Urinary bladder (tissue), 4 donors: ENCODE results near the gene CD37. TPM values are rescaled to one million over a fixed set of nuclear protein-coding genes. Genes with fewer than 3 reads are reported as not detected.

Experiments
- DNase-seq: peaks from one replicate; pipeline ENCODE4 v3.0.0-alpha.2; 2015; ENCODE audit errors: extremely low spot score
- H3K27ac ChIP-seq: one replicate; pipeline ENCODE4 v1.5.1; 2013; ENCODE audit warnings: low read depth, mild to moderate bottlenecking, moderate library complexity
- H3K36me3 ChIP-seq: one replicate; pipeline ENCODE4 v1.6.1; 2013; ENCODE audit warnings: mild to moderate bottlenecking, moderate library complexity; ENCODE audit not compliant: insufficient read depth
- H3K4me1 ChIP-seq: one replicate; pipeline ENCODE4 v1.6.1; 2013; ENCODE audit warnings: mild to moderate bottlenecking, moderate library complexity; ENCODE audit not compliant: insufficient read depth
- H3K4me3 ChIP-seq: one replicate; pipeline ENCODE4 v1.5.1; 2013; ENCODE audit warnings: low read depth, low read length
- WGBS: extraction: QIAGEN DNeasy Blood & Tissue Kit; methylation state at CpG from one replicate; pipeline ENCODE4 v1.1.7; 2013; 5-methylcytosine and 5-hydroxymethylcytosine counted together
- polyA plus RNA-seq: library from polyadenylated mRNA; stranded (reverse); fragments of 200-250 nt; gene quantifications from one replicate; pipeline ENCODE4 v1.2.3, GENCODE V29; 2013
- total RNA-seq: library from RNA; depleted of rRNA; stranded (reverse); fragments of >200 nt; gene quantifications from one replicate; pipeline ENCODE4 v1.2.3, GENCODE V29; 2014
- donor health status: healthy with polysubstance abuse.
- donor health status: healthy.

The CD37 gene
- total and polyA plus RNA-seq, 2 donors = 6.5 to 12.4 TPM

DNA sequence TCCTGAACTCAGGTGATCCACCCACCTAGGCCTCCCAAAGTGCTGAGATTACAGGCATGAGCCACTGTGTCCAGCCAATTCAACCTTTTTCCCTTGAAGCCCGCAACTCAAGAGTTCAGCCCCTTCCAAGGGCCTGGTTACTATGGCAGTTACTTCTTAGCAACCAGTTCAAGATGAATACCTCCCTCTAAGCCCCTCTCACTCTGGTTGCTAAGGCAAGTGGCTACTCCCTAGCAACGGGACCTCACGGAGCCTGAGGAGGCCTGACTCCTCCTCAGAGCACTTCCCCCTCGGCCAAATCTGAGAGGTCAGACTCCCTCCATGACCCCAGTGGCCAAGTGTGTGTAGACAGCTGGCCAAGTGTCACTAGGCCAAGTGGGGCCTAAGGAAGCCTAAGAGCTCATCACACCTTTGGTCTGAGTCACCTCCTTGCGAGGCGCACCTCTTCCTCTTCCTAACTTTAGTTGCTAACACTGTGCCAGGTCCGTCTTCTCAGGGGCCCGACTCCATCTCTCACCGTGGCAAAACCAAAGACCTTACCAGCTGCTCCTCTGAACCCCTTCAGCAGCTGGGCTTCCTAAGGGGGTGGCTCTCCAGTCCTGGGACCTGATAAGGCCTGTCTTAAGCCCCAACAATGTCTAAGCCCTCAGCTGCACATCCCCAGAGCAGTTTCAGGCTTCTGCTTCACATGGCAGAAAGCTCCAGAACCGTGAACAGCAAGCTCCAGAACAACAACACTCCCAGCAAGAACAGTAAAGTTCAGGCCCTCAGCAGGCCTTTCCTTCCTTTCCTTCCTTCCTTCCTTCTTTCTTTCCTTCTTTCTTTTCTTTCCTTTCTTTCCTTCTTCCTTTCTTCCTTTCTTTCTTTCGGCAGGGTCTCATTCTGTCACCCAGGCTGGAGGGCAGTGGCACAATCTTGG is 9.6 kb downstream of the CD37 start:
- no peaks in the 10 kb centered on the region for H3K36me3 ChIP-seq
- H3K4me1 ChIP-seq = no peaks in the 10 kb centered on the region
- no peak for DNase-seq
- no peak overlapping the region for H3K4me3 ChIP-seq
- no peak overlapping the region for H3K27ac ChIP-seq
- WGBS = 87% methylated on average over 11 of the region's 11 CpGs

DNA sequence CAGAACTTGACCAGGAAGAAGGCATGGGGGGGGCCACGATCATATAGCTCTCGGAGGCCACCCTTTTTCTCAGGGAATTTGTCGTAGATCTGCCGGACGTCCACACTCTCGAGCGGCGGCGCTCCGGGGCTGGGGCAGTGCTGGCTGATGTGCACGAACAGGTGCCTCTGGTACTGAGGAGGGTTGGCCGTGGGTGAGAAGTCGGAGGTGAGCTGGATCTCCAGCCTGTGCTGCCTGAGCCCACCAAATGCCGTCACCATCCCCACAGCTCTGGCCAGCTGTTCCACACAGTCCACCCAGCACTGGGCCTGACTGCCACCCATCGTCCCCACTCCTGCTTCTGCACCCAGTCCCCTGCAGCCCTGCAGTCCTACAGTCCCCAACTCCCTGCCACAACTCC is 12.0 kb downstream of the CD37 start:
- H3K4me3 ChIP-seq = no peak overlapping the region
- 97% methylated on average over 15 of the region's 15 CpGs for WGBS
- H3K36me3 ChIP-seq = no peaks in the 10 kb centered on the region
- no peaks in the 10 kb centered on the region for H3K4me1 ChIP-seq
- no peak overlapping the region for H3K27ac ChIP-seq
- no peak for DNase-seq

DNA sequence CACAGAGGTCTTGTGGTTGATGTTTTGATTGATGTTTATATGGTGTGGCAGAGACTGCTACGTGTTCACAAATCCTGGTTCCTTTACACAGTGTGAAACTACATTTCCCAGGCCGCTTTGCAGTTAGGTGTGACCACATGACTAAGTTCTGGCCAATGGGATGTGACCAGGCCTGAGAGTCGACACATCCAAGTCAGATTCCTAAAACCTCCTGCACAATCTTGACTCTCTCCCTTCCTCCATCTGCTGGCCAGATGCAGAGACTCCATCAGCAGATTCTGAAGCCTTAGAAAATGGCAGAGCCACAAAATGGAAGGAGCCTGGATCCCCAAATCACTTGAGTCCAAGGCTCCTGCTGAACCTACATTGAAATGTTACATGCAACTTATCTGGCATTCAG is 12.6 kb downstream of the CD37 start:
- DNase-seq = no peak
- no peaks in the 10 kb centered on the region for H3K36me3 ChIP-seq

DNA sequence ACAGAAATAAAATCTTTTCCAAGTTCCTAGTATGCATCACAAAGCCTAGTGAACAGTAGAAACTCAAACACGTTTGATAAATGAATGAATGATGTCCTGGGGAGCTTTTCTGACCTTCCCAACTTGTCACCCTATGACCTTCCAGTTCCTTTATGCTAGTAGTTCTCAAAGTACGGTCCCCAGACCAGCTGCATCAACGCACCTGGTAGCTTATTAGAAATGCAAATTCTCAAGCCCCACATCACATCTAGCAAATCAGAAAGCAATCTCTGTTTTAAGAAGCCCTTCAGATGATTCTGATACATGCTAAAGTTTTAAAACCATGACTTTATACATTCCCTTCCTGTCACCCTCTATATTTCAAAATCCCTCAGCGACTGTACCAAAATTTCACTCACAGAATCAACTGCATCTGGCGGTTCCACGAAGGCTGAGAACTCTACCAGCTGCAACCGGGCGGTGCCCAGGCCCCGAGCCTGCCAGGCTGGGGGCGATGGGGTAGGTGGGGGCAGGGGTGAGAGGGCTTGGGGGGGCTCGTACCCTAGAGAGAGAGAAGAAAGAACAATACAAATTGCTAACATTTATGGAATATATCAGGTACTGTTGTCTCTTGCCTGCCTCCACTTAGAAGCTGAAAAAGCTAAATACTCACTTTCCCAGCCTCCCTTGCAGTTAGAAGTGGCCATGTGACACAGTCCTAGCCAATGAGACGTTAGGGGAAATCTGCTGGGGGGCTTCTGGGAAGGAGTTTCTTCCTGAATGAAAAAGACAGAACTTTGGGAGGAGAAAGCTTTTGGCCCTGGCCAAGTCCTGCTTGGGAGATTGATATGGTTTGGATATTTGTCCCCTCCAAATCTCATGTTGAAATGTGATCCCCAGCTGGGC is 13.3 kb downstream of the CD37 start:
- Histone ChIP-seq H3K27ac (no peak overlapping the region), H3K4me1 (no peaks in the 10 kb centered on the region), H3K4me3 (no peak overlapping the region), H3K36me3 (no peaks in the 10 kb centered on the region)
- WGBS = 93% methylated on average over 12 of the region's 12 CpGs
- DNase-seq = no peak

More for the DNA sequence above, 12.6 kb downstream of the CD37 start:
- WGBS = 59% methylated on average over 3 of the region's 3 CpGs
- H3K4me1 ChIP-seq = no peaks in the 10 kb centered on the region
- H3K4me3 ChIP-seq = no peak overlapping the region
- H3K27ac ChIP-seq = no peak overlapping the region

DNA sequence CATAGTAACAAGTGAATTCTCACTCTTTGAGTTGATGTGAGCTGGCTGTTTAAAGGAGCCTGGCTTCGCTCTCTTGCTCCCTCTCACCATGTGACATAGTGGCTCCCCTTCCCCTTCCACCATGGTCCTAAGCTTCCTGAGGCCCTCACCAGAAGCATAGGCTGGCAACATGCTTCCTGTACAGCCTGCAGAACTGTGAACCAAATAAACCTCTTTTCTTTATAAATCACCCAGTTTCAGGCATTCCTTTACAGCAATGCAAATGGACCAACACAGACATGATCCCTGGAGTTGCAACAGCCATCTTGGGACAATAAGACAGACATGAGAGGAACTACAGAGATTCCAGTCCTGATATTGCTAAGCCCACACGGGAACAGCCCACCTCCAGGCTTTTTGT is 14.4 kb downstream of the CD37 start:
- Histone ChIP-seq H3K4me3 (no peak overlapping the region), H3K4me1 (no peaks in the 10 kb centered on the region), H3K36me3 (no peaks in the 10 kb centered on the region), H3K27ac (no peak overlapping the region)
- no peak for DNase-seq
- 88% methylated on average over 2 of the region's 2 CpGs for WGBS

DNA sequence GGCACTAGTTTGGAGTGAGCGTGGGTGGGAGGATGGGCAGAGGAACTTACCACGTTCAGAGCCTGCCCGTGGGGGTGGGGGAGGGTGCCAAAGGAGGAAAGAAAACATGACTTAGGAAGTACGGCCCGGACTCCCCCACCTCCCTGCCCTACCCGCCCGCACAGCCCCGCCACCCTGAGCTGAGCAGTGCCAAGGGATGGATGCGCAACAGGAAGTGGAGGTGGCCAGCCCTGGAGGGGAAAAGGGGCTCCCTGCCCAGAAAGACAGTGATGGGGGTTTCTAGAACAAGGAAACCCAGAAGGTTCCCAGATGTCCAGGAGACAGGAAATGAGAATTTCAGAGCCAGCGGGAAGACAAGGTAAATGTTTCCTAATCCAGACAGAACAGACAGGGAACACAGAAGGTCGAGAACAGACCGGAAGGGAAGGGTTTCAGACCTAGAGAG is 20.7 kb downstream of the CD37 start:
- DNase-seq = no peak
- WGBS = 58% methylated on average over 12 of the region's 12 CpGs
- Histone ChIP-seq H3K4me1 (no peaks in the 10 kb centered on the region), H3K36me3 (no peaks in the 10 kb centered on the region), H3K4me3 (no peak overlapping the region), H3K27ac (no peak overlapping the region)

DNA sequence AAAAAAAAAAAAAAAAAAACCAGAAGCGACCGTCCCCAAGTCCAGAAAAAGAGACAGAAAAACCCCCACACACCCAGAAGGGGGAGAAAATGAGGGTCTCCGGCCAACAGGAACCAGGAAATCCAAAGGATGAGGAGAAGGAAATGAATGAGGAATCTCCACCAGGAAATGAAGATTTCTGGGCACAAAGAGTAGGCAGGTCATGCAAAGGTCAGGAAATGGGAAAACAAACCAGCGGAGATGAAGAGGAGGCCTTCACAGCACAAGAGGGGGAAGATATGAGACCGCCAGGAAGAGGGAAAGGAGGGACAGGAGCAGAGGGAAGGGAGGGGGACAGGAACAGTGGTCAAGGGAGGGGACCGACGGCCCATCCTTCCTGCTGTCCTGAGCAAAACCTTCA is 21.2 kb downstream of the CD37 start:
- WGBS = 62% methylated on average over 7 of the region's 7 CpGs
- H3K36me3 ChIP-seq = no peaks in the 10 kb centered on the region
- H3K27ac ChIP-seq = no peak overlapping the region
- DNase-seq = no peak
- no peak overlapping the region for H3K4me3 ChIP-seq
- no peaks in the 10 kb centered on the region for H3K4me1 ChIP-seq

DNA sequence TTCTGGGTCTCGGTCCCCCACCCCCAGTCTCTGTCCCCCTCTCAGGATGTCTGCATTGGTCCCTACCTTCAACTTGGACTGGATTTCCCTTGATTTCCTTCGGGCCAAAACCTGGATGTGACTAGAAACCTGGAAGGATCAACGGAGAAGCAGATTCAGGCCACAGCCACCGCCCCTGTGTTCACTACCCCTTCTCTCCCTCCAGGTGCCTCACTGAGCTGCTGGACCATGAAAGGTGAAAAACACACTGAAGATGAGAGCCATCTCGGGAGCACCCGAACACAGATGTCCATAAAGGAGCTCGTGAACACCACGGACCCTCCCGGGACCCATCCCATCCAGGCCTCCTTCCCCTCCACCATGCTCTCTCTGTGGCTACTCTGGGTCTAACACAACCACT is 22.0 kb downstream of the CD37 start:
- no peak for DNase-seq
- H3K27ac ChIP-seq = no peak overlapping the region
- no peaks in the 10 kb centered on the region for H3K4me1 ChIP-seq
- 81% methylated on average over 9 of the region's 9 CpGs for WGBS
- H3K36me3 ChIP-seq = no peaks in the 10 kb centered on the region
- no peak overlapping the region for H3K4me3 ChIP-seq

DNA sequence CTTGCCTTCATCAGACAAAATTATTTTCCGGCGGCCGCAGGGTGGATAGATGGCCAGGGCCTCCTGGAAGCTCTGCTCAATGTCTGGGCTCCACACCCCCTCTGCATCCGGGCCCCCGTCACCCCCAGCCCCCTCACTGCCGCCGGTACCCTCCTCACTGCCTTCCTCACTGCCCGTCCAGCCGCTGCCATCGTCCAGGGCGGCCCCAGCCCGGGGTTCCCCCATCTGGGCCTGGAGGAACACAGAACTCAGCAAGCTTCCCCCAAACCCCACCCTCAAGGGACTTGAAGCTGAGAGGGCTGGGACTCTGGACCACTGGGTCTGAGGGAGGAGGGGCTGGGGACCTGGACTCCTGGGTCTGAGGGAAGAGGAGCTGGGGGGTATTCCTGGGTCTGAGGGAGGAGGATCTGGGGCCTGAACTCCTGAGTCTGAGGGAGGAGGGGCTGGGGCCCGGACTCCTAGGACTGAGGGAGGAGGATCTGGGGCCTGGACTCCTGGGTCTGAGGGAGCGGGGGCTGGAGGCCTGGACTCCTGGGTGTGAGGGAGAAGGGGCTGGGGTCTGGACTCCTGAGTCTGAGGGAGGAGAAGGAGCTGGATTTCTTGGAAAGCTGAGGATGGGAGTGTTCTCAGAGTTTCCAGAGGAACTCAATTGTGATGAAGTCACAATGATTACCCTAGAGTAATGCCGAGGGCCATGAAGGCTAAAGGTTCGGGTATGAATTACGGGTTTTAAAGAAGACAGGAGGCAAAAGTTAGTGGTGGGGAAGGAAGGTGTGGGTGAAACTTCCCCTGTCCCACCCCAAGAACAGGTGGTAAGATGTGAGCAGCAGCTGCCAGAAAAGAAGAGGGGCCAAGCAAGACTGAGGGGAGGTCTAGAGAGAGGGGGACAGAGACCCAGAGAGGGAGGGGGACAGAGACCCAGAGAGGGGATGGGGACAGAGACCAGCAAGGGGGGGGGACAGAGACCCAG is 24.9 kb downstream of the CD37 start:
- Histone ChIP-seq H3K27ac (no peak overlapping the region), H3K36me3 (no peaks in the 10 kb centered on the region), H3K4me1 (no peaks in the 10 kb centered on the region), H3K4me3 (no peak overlapping the region)
- DNase-seq = no peak
- WGBS = 79% methylated on average over 17 of the region's 17 CpGs

DNA sequence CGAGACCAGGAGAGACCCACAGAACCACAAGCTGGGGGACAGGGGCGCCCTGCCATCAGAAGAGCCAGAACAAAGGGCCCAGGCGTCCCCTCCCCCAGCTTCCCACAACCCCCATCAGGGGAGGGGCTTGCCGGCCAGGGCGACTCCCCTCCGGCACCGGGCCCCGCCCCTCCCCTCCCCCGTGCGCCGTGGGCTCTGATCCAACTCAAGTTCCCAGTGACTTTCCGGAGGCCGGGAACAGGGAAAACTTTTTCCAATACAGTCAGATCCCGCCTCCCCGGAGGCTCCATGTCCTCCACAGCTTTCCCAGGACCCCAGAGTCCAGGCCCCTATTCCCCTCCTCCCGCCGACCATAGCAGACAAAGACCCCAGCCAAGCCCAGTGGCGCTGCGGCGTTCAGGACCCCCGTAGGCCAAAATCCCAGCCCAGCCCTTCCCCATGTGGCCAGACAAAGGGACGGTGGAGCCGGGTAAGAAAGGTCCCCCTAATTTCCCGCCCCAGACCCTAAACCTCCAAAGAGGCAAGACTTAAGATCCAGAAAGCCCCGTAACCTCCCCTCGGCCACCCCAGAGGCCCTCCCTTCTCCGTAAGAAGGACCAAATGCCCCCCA is 26.3 kb downstream of the CD37 start:
- H3K4me1 ChIP-seq = no peaks in the 10 kb centered on the region
- 1% methylated on average over 27 of the region's 27 CpGs for WGBS
- H3K36me3 ChIP-seq = no peaks in the 10 kb centered on the region
- peak; percentile 66 for DNase-seq
- peak overlapping the region; percentile 53 for H3K27ac ChIP-seq
- H3K4me3 ChIP-seq = peak overlapping the region; percentile 63

DNA sequence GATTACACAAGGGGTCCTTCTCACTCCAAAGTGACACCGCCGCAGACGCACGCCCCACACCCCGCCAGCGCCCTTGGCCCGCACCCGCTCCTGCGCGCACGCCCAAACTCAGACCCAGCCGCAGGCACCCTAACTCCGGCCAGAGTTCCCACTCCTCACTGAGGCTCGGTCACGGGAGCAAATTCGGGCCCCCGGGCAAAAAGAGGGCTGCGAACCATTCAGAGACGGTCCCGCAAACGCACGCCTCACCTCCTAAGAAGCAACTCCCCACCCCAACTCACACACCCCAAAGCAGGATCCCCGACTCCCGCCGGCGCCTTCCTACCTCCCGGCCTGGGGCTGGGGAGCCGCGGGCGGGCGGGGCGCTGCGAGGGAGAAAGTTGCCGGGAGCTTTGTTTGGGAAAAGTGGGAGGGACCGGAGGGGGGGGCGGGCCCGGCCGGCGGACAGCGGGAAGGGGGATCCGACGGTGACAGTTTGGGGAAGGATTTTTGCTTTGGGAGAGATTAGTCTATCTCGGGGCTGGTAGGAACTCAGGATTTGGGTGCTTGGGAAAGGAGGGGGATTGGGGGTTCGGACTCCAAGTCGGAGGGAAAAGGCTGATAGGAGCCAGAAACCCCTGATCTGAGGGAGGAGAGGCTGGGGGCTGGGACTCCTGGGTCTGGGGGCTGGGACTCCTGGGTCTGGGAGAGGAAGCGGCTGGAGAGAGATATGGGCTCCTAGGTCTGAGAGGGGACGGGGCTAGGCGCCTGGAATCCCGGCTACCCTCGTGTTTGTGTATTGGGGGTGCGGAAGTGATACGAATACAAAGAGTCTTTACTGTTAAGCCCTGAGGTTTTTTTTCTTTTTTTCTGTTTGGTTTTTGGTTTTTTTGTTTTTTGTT is 27.1 kb downstream of the CD37 start, which contains the start of gene TEAD2:
TSS of gene TEAD2 (minus strand) at position 369 of the 881 bp plus-strand sequence. CDS start 2,341 bp downstream, outside the sequence.
- peak within 1 kb of the TSS; percentile 62 for H3K27ac ChIP-seq
- WGBS = under 1% methylated on average over 52 of the region's 52 CpGs
- H3K4me3 ChIP-seq = peak within 1 kb of the TSS; percentile 63
- H3K4me1 ChIP-seq = no peaks in the 10 kb centered on the region
- DNase-seq = no peak
- H3K36me3 ChIP-seq = no peaks in the 10 kb centered on the region

DNA sequence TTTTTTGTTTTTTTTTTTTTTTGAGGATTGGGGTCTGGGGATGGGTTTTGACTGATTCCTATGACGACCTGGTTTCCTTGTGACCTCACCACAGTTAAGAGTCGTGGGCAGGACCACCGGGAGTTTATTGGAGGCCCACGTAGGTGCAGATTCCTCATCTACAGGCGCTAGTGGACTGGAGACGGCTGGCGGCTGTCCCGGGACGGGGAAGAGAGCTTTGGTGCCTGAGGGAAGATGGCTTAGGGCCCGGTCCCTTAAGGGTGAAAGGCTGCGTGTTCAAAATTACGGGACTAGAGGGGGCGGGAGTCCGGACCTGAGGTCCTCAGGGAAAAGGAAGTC is 27.7 kb downstream of the CD37 start:
- no peak overlapping the region for H3K4me3 ChIP-seq
- H3K4me1 ChIP-seq = no peaks in the 10 kb centered on the region
- H3K27ac ChIP-seq = peak overlapping the region; percentile 30
- DNase-seq = no peak
- H3K36me3 ChIP-seq = no peaks in the 10 kb centered on the region
- WGBS = under 1% methylated on average over 14 of the region's 14 CpGs
